NCI-H1417 treated with DMSO at 0.1 percent for 48 hours (cell line): Measurements from ENCODE around the gene MEX3C.

Experiments used
- DNase-seq: peaks from one replicate; lab custom pipeline; 2025; lab: John Stamatoyannopoulos, UW

Gene MEX3C

GRCh38 chr18:51191128-51191717, 6.3 kb downstream of the MEX3C start:
- no peak for DNase-seq

GRCh38 chr18:51190000-51190399, 7.5 kb downstream of the MEX3C start:
- DNase-seq, result no peak

- DNase-seq, result no peak
These were observed 9.3 kb downstream of the MEX3C start for GRCh38 chr18:51188024-51188701.

GRCh38 chr18:51185075-51185474, 12.4 kb downstream of the MEX3C start:
- DNase-seq, result no peak

GRCh38 chr18:51184091-51184457, 13.4 kb downstream of the MEX3C start:
- DNase-seq, result no peak

- DNase-seq, result no peak
These were observed 13.9 kb downstream of the MEX3C start for GRCh38 chr18:51183372-51184090.

- no peak for DNase-seq
These were observed 14.7 kb downstream of the MEX3C start for GRCh38 chr18:51182824-51183223.

GRCh38 chr18:51171625-51172259, 25.7 kb downstream of the MEX3C start:
- no peak for DNase-seq

- no peak for DNase-seq
These were observed 26.3 kb downstream of the MEX3C start for GRCh38 chr18:51171223-51171622.

GRCh38 chr18:51170664-51171063, 26.8 kb downstream of the MEX3C start:
- no peak for DNase-seq

GRCh38 chr18:51169731-51170130, 27.8 kb downstream of the MEX3C start:
- DNase-seq, result no peak

- DNase-seq, result no peak
These were observed 28.4 kb downstream of the MEX3C start for GRCh38 chr18:51168960-51169662.

GRCh38 chr18:51168026-51168742, 29.3 kb downstream of the MEX3C start:
- DNase-seq, result no peak

GRCh38 chr18:51165296-51165695, 32.2 kb downstream of the MEX3C start:
- no peak for DNase-seq

GRCh38 chr18:51164761-51165281, 32.7 kb downstream of the MEX3C start:
- DNase-seq, result no peak

GRCh38 chr18:51164342-51164741, 33.1 kb downstream of the MEX3C start:
- no peak for DNase-seq

GRCh38 chr18:51163543-51163942, 33.9 kb downstream of the MEX3C start:
- no peak for DNase-seq

GRCh38 chr18:51162617-51163016, 34.9 kb downstream of the MEX3C start:
- no peak for DNase-seq

- DNase-seq, result no peak
These were observed 36.8 kb downstream of the MEX3C start for GRCh38 chr18:51160646-51161045.

- DNase-seq, result no peak
These were observed 40.3 kb downstream of the MEX3C start for GRCh38 chr18:51157215-51157614.

GRCh38 chr18:51154431-51155063, 42.9 kb downstream of the MEX3C start:
- no peak for DNase-seq
